Measurements from ENCODE around the gene HTR1D. TPM values are rescaled to one million over a fixed set of nuclear protein-coding genes. Genes with fewer than 3 reads are reported as not detected.

HTR1D gene
- polyA plus RNA-seq, 1 donor (not counting 4 experiments of a cell fraction or from before 2014, with no cell fraction given) = 0.08 TPM

DNA sequence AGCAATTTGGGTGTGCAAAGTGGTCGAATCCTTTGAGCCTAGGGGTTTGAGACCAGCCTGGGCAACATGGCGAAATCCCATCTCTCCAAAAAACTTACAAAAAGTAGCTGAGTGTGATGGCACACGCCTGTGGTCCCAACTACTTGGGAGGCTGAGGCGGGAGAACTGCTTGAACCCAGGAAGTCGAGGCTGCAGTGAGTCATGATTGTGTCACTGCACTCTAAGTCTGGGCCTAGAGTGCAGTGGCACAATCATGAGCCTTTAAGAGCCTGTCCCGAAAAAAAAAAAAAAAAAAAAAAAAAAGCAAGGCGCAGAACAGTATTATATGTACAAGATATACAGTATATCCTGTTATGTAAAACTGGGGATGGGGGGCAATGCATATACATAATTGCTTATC is 25.1 kb upstream of the HTR1D start:
- FAIRE-seq = no peak
- TF ChIP-seq, protein P1, sequence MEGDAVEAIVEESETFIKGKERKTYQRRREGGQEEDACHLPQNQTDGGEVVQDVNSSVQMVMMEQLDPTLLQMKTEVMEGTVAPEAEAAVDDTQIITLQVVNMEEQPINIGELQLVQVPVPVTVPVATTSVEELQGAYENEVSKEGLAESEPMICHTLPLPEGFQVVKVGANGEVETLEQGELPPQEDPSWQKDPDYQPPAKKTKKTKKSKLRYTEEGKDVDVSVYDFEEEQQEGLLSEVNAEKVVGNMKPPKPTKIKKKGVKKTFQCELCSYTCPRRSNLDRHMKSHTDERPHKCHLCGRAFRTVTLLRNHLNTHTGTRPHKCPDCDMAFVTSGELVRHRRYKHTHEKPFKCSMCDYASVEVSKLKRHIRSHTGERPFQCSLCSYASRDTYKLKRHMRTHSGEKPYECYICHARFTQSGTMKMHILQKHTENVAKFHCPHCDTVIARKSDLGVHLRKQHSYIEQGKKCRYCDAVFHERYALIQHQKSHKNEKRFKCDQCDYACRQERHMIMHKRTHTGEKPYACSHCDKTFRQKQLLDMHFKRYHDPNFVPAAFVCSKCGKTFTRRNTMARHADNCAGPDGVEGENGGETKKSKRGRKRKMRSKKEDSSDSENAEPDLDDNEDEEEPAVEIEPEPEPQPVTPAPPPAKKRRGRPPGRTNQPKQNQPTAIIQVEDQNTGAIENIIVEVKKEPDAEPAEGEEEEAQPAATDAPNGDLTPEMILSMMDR (optimal IDR thresholded peaks at IDR 0.05 in 1 of 3, IDR thresholded peaks at IDR 0.05 in 1 of 3, conservative IDR thresholded peaks at IDR 0.05 in 1 of 3; ENCODE audit: extremely low read depth in 1 of 3, insufficient read depth in 2 of 3, low read length in 3 of 3) = no peak
- no peak for TF ChIP-seq EZH2 (IDR thresholded peaks at IDR 0.05; ENCODE audit: low read length)
- Histone ChIP-seq H3K4me1 (ENCODE audit: control insufficient read depth, extremely low read depth, insufficient read depth, low read length) (peaks cover 5% of the 10 kb centered on the region), H3K36me3 (ENCODE audit: control insufficient read depth in 2 of 2, extremely low read depth in 1 of 2, insufficient read depth in 2 of 2, low read length in 2 of 2) (no peaks in the 10 kb centered on the region), H3K27me3 (ENCODE audit: control insufficient read depth, extremely low read depth, insufficient read depth, low read length) (no peaks in the 10 kb centered on the region), H3K79me2 (ENCODE audit: control insufficient read depth, insufficient read depth, low read length) (no peaks in the 10 kb centered on the region), H3K9ac (ENCODE audit: control insufficient read depth, extremely low read depth, insufficient read depth, low read length) (no peak overlapping the region), H3K4me2 (ENCODE audit: control insufficient read depth, extremely low read depth, insufficient read depth, low read depth, low read length) (no peak overlapping the region), H4K20me1 (ENCODE audit: control insufficient read depth, extremely low read depth, insufficient read depth, low read length) (no peaks in the 10 kb centered on the region), H3K9me3 (ENCODE audit: control insufficient read depth, low read depth, low read length) (no peaks in the 10 kb centered on the region), H3K27ac (ENCODE audit: control insufficient read depth, insufficient read depth, low read length) (no peak overlapping the region), H3K4me3 (ENCODE audit: control insufficient read depth in 2 of 3, extremely low read depth in 1 of 3, insufficient read depth in 2 of 3, low read depth in 1 of 3, low read length in 3 of 3) (no peak overlapping the region), H2AFZ (ENCODE audit: control insufficient read depth, low read length) (no peak overlapping the region), H3K9me1 (ENCODE audit: control insufficient read depth, extremely low read depth, insufficient read depth, low read length) (no peaks in the 10 kb centered on the region)
- dilution Hi-C loops (cut with MboI; ENCODE audit: extremely low pct_ligation_motif_present, low sequenced_read_pairs) = no loop called here
- no peak for DNase-seq (ENCODE audit: low read depth, low spot score)

DNA sequence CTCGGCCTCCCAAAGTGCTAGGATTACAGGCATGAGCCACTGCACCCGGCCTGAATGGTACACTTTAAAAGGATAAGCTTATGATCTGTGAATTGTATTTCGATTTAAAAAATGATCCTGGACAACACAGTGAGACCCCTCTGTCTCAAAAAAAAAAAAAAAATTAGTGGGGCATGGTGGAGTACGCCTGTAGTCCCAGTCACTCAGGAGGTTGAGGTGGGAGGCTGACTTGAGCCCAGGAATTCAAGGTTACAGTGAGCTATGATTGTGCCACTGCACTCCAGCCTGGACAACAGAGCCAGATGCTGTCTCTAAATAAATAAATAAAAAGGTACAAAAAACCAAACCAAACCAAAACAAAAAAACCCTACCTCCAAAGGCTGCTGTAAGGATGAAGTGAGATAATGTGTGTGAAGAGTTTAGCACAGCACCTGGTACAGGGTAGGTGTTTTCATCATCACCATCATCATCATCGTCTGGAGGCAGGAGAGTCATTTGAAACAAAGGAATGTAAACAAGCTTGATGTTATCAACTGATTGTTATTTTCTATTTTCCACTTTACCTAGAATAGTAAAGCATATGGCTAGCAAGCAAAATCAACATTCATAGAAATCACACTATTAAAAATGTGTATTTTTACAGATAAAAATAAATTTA is 22.5 kb upstream of the HTR1D start:
- Histone ChIP-seq H4K20me1 (ENCODE audit: control insufficient read depth, extremely low read depth, insufficient read depth, low read length) (no peaks in the 10 kb centered on the region), H3K36me3 (ENCODE audit: control insufficient read depth in 2 of 2, extremely low read depth in 1 of 2, insufficient read depth in 2 of 2, low read length in 2 of 2) (no peaks in the 10 kb centered on the region), H3K4me1 (ENCODE audit: control insufficient read depth, extremely low read depth, insufficient read depth, low read length) (peaks cover 5% of the 10 kb centered on the region), H2AFZ (ENCODE audit: control insufficient read depth, low read length) (no peak overlapping the region), H3K79me2 (ENCODE audit: control insufficient read depth, insufficient read depth, low read length) (no peaks in the 10 kb centered on the region), H3K4me2 (ENCODE audit: control insufficient read depth, extremely low read depth, insufficient read depth, low read depth, low read length) (no peak overlapping the region), H3K27me3 (ENCODE audit: control insufficient read depth, extremely low read depth, insufficient read depth, low read length) (no peaks in the 10 kb centered on the region), H3K9me3 (ENCODE audit: control insufficient read depth, low read depth, low read length) (no peaks in the 10 kb centered on the region), H3K27ac (ENCODE audit: control insufficient read depth, insufficient read depth, low read length) (no peak overlapping the region), H3K4me3 (ENCODE audit: control insufficient read depth in 2 of 3, extremely low read depth in 1 of 3, insufficient read depth in 2 of 3, low read depth in 1 of 3, low read length in 3 of 3) (no peak overlapping the region), H3K9me1 (ENCODE audit: control insufficient read depth, extremely low read depth, insufficient read depth, low read length) (no peaks in the 10 kb centered on the region), H3K9ac (ENCODE audit: control insufficient read depth, extremely low read depth, insufficient read depth, low read length) (no peak overlapping the region)
- FAIRE-seq (no peak), DNase-seq (ENCODE audit: low read depth, low spot score) (no peak)
- dilution Hi-C loops (cut with MboI; ENCODE audit: extremely low pct_ligation_motif_present, low sequenced_read_pairs) = no loop called here
- no peak for TF ChIP-seq EZH2 (IDR thresholded peaks at IDR 0.05; ENCODE audit: low read length)
- TF ChIP-seq, protein P1 (optimal IDR thresholded peaks at IDR 0.05 in 1 of 3, IDR thresholded peaks at IDR 0.05 in 1 of 3, conservative IDR thresholded peaks at IDR 0.05 in 1 of 3; ENCODE audit: extremely low read depth in 1 of 3, insufficient read depth in 2 of 3, low read length in 3 of 3) = no peak

All from keratinocyte (primary cell).